Measurements from ENCODE around the gene SFTA2. TPM values are rescaled to one million over a fixed set of nuclear protein-coding genes. Genes with fewer than 3 reads are reported as not detected.

SFTA2 gene
- total and polyA plus RNA-seq, 9 of the 15 experiments (the other 6 are each of a cell fraction or from before 2014, with no cell fraction given), result not detected

DNA sequence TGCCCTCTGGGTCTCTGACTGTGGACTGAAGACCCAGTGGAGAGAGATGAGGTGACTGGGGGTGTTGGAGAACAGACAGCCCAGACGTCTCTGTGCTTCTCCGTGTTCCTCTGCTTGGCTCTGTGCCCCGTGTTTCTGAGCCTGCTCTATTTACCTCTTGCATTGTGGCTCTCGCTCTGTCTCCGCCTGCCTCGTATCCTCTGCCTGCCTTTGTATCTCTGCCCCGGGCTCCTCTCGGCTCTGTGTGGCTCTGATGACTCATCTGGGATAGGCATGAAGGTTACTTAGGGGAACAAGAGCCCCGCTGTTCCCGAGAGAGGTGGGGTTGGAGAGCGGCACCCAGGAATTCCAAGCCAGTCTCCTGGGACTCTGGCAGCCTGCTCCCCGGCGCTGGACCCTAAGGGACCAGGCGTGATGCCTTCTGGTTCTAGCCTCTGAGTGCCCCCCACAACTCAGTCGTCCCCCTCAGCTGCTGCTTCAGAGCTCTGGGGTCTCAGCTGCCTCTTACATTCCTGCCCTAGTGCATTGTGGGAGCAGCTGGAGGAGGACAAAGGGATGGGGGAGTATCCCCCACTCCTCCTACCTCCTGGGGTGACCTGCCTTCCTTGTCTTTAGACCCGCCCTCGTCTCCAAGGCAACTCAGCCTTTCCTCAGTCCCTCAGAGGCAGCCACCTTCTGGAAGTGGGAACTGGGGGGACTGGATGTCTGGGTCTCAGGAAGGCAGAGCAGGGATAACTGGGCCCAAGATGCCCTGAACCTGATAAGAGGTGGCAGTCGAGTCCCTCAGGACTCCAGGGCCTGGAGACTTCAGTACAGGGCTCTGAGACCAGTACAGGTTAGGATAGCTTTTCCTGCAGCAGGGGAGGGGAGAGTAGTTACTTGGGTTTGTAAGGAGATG lies 45.7 kb downstream of the SFTA2 start (continued):
- TF ChIP-seq ZNF347 (CRISPR knock-in tag; IDR thresholded peaks at IDR 0.05; ENCODE audit: low read depth) (no peak), DACH1 (IDR thresholded peaks at IDR 0.05; ENCODE audit: partially characterized antibody) (peak; percentile 44), GABPB1 (CRISPR knock-in tag; IDR thresholded peaks at IDR 0.05) (no peak), RFX5 (IDR thresholded peaks at IDR 0.05; ENCODE audit: low read depth, low read length) (no peak), STAT5A (IDR thresholded peaks at IDR 0.05; ENCODE audit: borderline replicate concordance, low read length) (no peak), ZKSCAN8 (CRISPR knock-in tag; IDR thresholded peaks at IDR 0.05) (no peak), NCOA4 (IDR thresholded peaks at IDR 0.05; ENCODE audit: partially characterized antibody) (no peak), ZFPM2 (CRISPR knock-in tag; IDR thresholded peaks at IDR 0.05) (no peak), ZBTB8A (IDR thresholded peaks at IDR 0.05; ENCODE audit: partially characterized antibody) (no peak), ZKSCAN3 (CRISPR knock-in tag; IDR thresholded peaks at IDR 0.05) (no peak), IRF2 (CRISPR knock-in tag; IDR thresholded peaks at IDR 0.05) (no peak), ZNF24 (IDR thresholded peaks at IDR 0.05) (no peak), TRIM28 (IDR thresholded peaks at IDR 0.05) (no peak), ZNF75A (CRISPR knock-in tag; IDR thresholded peaks at IDR 0.05) (no peak), HDAC1 (IDR thresholded peaks at IDR 0.05) (0 out of 4 replicates have a peak, but pooled peaks of 1 of the 2 experiments have one; percentile 11), NFXL1 (CRISPR knock-in tag; IDR thresholded peaks at IDR 0.05) (no peak), TAF1 (IDR thresholded peaks at IDR 0.05; ENCODE audit: control insufficient read depth, extremely low read depth, insufficient read depth, low read length, severe bottlenecking) (no peak), ZNF124 (CRISPR knock-in tag; IDR thresholded peaks at IDR 0.05) (no peak), KDM1A (IDR thresholded peaks at IDR 0.05) (no peak), CC2D1A (IDR thresholded peaks at IDR 0.05) (no peak)
- TF ChIP-seq, protein P1, sequence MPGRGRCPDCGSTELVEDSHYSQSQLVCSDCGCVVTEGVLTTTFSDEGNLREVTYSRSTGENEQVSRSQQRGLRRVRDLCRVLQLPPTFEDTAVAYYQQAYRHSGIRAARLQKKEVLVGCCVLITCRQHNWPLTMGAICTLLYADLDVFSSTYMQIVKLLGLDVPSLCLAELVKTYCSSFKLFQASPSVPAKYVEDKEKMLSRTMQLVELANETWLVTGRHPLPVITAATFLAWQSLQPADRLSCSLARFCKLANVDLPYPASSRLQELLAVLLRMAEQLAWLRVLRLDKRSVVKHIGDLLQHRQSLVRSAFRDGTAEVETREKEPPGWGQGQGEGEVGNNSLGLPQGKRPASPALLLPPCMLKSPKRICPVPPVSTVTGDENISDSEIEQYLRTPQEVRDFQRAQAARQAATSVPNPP (IDR thresholded peaks at IDR 0.05; ENCODE audit: borderline replicate concordance, insufficient read depth, insufficient read length), result no peak
- TF ChIP-seq, protein P2, sequence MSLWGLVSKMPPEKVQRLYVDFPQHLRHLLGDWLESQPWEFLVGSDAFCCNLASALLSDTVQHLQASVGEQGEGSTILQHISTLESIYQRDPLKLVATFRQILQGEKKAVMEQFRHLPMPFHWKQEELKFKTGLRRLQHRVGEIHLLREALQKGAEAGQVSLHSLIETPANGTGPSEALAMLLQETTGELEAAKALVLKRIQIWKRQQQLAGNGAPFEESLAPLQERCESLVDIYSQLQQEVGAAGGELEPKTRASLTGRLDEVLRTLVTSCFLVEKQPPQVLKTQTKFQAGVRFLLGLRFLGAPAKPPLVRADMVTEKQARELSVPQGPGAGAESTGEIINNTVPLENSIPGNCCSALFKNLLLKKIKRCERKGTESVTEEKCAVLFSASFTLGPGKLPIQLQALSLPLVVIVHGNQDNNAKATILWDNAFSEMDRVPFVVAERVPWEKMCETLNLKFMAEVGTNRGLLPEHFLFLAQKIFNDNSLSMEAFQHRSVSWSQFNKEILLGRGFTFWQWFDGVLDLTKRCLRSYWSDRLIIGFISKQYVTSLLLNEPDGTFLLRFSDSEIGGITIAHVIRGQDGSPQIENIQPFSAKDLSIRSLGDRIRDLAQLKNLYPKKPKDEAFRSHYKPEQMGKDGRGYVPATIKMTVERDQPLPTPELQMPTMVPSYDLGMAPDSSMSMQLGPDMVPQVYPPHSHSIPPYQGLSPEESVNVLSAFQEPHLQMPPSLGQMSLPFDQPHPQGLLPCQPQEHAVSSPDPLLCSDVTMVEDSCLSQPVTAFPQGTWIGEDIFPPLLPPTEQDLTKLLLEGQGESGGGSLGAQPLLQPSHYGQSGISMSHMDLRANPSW (CRISPR knock-in tag; IDR thresholded peaks at IDR 0.05), result no peak
- TF ChIP-seq, protein P3, sequence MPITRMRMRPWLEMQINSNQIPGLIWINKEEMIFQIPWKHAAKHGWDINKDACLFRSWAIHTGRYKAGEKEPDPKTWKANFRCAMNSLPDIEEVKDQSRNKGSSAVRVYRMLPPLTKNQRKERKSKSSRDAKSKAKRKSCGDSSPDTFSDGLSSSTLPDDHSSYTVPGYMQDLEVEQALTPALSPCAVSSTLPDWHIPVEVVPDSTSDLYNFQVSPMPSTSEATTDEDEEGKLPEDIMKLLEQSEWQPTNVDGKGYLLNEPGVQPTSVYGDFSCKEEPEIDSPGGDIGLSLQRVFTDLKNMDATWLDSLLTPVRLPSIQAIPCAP (CRISPR knock-in tag; IDR thresholded peaks at IDR 0.05; ENCODE audit: borderline replicate concordance), result no peak
- TF ChIP-seq, protein P4, sequence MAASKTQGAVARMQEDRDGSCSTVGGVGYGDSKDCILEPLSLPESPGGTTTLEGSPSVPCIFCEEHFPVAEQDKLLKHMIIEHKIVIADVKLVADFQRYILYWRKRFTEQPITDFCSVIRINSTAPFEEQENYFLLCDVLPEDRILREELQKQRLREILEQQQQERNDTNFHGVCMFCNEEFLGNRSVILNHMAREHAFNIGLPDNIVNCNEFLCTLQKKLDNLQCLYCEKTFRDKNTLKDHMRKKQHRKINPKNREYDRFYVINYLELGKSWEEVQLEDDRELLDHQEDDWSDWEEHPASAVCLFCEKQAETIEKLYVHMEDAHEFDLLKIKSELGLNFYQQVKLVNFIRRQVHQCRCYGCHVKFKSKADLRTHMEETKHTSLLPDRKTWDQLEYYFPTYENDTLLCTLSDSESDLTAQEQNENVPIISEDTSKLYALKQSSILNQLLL (CRISPR knock-in tag; IDR thresholded peaks at IDR 0.05; ENCODE audit: borderline replicate concordance), result no peak

Measured in K562 (cell line).